ENCODE results near the gene NSD2.
"Not testable (repeated sequence)": the region's sequence is repeated elsewhere in the genome, so short reads cannot be mapped to it uniquely, and the experiment has no call there.

NSD2 gene

DNA sequence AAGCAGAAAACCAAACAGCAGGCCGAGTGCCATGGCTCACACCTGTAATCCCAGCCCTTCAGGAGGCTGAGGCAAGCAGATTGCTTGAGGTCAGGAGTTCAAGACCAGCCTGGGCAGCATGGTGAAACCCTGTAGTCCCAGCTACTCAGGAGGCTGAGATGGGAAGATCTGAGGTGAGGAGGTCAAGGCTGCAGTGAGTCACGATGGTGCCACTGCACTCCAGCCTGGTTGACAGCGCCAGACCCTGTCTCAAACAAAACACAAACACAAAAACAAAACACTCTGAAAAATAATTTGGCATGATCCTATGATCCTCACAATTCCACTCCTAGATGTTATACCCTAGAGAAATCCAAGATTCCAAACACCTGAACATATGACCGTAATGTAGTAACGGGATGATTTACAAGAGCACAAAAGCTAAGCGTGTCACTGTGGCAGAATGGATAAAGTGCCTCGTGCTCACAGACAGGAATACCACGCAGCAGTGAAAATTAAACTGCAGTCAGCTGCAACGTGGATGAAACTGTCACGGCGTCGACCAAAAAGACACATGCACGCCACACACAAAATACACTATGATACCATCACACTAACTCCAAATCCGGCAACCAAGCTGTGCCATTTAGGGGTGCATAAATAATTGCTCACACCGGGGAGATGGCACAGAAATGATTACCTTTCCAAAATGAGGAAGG lies 135.9 kb downstream of the NSD2 start:
- DNase-seq (ENCODE audit: low spot score) = no peak

DNA sequence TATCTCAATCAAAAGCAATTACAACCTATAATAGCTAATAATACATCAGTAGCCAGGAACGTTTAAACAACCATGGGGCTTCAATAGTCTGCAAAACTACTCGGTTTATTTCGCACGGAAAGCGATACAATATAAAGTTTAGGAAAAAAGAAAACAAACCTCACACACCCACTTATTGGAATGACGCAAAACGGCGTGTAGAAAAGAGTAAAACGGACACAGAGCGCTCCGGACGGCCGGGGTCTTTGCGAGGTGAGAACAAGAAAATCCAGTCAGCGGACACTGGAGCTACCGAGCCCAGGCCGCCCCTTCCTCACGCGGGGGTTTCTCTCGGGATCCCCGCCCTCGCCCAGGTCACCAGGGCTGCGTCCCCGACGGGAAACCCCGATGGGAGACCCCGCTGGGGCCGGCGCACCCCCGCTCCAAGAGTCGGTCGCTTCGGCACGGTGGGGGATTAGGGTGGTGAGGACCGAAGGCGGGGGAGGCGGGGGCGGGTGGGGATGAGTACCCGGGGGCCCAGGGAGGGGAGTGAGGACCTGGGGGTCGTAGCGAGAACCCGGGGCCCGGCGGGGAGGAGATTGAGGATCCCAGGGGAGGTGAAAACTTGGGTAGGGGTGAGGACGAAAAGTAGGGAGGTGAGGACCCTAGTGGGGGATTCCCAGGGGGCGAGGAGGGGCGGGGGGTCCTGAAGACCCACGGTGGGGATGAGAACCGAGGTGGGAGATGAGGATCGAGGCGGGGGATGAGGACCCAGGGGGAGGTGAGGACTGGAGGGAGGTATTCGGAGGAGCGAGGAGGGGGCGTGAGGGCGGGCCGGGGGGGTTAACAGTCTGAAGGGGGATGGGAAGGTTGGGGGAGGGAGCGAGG lies 136.8 kb downstream of the NSD2 start:
- DNase-seq (ENCODE audit: low spot score) = no peak

DNA sequence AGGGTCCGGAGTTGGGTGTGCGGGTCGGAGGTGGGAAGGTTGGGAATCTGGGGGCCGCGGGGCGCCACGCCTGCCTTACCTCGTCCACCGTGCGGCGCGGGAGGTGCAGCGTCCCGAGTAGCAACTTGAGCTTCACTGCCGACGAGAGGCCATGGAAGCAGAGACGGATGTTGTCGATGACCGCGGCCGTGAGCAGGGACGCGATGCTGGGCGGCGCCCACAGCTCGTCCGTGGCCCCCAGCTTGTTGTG lies 137.4 kb downstream of the NSD2 start:
- no peak for DNase-seq (ENCODE audit: low spot score)

DNA sequence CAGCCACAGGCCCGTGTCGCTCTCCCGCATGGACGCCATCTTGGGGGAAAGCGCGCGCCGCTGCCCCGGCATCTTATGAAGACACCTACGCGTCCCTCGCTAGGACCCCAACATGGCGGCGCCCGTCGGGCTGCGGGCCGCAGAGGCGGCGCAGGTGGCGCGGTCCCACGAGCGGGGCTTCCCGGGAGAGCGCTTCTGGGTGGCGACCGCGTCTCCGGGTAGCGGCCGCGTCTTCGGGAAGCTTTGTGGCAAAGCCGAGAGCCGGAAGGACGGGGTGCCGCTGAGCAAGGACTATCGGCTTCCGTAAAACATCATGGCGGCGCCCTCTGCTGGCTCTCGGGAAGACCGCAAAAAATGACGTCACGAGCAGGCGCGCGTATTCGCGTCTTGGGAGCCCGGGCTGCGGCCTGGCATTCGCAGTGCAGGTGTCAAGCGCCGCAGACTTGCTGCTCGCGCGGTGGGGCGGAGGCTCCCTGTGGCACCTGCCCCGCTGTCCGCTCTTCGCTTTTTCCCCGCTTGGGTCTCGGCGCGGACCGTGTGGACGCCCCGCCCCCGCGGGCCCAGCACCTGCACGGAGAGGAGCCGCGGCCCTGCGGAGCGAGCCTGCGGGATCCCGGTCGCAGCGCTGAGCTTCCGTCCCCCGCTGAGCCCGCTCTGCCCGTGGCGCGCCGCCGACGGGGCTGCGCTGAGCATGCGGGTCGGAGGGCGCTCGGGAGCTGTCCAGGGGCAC lies 137.9 kb downstream of the NSD2 start, which contains the start of gene NELFA:
Gene NELFA, minus strand, starts transcription at position 54 of the 730 bp plus-strand sequence. Its CDS starts 15 bp downstream, at position 39.
- peak; percentile 94 for DNase-seq (ENCODE audit: low spot score)

DNA sequence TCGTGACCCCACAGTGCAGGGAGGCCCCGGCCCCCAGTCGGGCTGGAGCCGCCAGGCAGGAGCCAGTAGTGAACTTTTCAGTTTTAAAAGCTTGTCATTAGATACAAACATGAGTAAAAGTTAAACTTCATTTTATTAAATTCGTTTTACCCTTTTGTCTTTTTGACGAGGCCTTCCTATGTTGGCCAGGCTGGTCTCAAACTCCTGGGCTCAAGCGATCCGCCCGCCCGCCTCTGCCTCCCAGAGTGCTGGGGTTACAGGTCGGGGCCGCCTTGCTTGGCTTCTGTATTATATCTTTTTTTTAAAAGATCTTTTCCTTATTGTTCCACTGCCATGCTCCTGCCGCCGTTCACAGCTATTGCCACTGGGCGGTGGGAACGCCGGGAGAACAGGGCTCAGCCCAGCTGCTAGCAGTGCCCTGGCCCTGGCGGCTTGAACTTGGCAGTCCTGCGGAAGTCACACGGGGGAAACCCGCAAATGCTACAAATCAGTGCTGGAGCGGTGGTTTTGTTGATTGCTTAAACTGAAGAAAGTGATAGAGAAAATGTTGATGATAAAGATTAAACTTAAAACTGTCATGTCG lies 138.5 kb downstream of the NSD2 start:
- DNase-seq (ENCODE audit: low spot score) = peak; percentile 49

DNA sequence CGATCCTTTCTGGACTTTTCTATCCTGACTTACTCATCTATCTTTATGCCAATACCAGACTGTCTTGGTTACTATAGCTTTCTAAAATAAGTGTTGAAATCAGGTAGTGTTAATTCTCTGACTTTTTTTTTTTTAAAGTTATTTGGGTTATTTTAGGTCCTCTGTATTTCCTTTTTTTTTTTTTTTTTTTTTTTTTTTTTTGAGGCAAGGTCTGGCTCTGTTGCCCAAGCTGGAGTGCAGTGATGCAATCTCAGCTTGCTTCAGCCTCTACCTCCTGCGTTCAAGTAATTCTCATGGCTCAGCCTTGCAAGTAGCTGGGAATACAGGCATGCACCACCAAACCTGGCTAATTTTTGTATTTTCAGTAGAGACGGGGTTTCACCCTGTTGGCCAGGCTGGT lies 140.4 kb downstream of the NSD2 start:
- no peak for DNase-seq (ENCODE audit: low spot score)

DNA sequence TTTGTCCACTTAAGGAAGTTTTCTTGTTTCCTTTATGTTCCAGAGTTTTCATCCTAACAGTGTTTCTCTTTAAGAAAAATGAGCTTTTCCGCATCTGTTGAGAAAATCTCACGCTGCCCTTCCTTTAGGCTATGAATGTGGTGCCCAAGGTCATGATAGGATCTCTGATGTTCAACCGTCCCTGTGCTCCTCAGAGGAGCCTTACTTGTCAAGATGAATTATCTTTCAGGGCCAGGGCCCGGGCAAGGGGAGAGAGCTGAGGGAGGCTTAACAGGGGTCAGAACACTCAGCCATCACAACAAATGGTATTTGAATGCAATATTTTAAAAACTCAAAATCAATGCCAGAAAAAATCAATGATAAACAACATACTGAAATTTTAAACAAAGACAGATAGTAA lies 143.8 kb downstream of the NSD2 start:
- DNase-seq (ENCODE audit: low spot score) = no peak

DNA sequence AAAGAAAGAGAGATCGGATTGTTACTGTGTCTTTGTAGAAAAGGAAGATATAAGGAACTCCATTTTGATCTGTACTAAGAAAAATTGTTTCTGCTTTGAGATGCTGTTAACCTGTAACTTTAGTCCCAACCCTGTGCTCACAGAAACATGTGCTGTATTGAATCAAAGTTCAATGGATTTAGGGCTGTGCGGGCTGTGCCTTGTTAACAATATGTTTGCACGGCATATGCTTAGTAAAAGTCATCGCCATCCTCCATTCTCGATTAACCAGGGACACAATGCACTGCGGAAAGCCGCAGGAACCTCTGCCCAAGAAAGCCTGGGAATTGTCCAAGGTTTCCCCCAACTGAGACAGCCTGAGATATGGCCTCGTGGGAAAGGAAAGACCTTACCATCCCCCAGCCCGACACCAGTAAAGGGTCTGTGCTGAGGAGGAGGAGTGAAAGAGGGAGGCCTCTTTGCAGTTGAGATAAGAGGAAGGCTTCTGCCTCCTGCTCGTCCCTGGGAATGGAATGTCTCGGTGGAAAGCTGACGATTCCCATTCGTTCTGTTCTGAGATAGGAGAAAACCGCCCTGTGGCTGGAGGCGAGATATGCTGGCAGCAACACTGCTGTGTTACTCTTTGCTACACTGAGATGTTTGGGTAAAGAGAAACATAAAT lies 150.3 kb downstream of the NSD2 start:
- DNase-seq (ENCODE audit: low spot score) = not testable (repeated sequence)

DNA sequence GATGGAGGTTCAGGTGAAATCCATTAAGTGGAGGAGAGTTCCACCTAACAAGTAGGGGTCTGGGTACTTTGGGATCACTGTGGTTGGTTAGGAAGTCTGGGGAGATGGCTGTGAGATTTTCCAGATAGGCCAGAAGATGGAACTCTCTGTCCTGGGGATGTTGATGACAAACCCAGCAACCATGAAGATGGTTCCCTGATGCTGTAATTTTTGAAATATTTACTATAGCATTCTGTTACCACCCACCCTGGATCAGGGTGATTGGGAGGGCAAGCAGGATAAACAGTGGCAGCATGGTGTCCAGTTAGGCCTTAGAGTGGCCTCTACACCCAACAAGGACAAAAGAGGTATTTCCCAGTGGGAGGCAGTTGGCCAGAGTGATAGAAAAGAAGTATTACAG lies 153.5 kb downstream of the NSD2 start:
- DNase-seq (ENCODE audit: low spot score) = no peak

DNA sequence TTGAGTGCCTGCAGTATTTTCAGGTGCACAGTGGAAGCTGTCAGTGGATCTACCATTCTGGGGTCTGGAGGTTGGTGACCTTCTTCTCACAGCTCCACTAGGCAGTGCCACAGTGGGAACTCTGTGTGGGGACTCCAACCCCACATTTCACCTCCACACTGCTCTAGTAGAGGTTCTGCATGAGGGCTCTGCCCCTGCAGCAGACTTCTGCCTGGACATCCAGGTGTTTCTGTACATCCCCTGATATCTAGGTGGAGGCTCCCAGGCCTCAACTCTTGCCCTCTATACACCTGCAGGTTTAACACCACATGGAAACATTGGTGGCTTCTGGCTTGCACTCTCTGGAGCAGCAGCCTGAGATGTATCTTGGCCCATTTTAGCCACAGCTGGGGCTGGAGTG lies 154.6 kb downstream of the NSD2 start:
- DNase-seq (ENCODE audit: low spot score) = no peak

DNA sequence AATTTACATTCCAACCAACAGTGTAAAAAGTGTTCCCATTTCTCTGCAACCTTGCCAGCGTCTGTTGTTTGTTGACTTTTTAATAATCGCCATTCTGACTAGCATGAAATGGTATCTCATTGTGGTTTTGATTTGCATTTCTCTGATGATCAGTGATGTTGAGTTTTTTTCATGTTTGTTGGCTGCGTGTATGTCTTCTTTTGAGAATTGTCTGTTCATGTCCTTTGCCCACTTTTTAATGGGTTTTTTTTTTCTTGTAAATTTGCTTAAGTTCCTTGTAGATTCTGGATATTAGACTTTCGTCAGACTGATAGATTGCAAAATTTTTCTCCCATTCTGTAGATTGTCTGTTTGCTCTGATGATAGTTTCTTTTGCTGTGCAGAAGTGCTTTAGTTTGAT lies 155.9 kb downstream of the NSD2 start:
- DNase-seq (ENCODE audit: low spot score) = not testable (repeated sequence)

DNA sequence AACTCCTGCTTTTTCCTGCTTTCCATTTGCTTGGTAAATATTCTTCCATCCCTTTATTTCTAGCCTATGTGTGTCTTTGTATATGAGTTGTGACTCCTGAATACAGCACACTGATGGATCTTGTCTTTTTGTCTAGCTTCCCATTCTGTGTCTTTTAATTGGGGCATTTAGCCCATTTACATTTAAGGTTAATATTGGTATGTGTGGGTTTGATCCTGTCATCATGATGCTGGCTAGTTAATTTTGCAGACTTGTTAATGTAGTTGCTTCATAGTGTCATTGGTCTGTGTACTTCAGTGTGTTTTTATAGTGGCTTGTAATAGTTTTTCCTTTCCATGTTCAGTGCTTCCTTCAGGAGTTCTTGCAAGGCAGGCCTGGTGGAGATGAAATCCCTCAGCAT lies 160.0 kb downstream of the NSD2 start:
- not testable (repeated sequence) for DNase-seq (ENCODE audit: low spot score)
